Naive thymus-derived CD8-positive, alpha-beta T cell (primary cell): Measurements from ENCODE around the gene PRKAR1A. TPM values are rescaled to one million over a fixed set of nuclear protein-coding genes. Genes with fewer than 3 reads are reported as not detected.
A peak's percentile ranks its signal among the peaks of the same experiment; 100 is the strongest.
"Not testable (repeated sequence)": the region's sequence is repeated elsewhere in the genome, so short reads cannot be mapped to it uniquely, and the experiment has no call there.

Experiments
- ATAC-seq, 2 donors: fragments of 150-1000 bp; cut with Tn5 transposase in 1 of 2; sonication (Bioruptor Pico), chemical (Tn5 transposase) in 1 of 2; 1 replicate in 1 of 2; 2 replicates in 1 of 2; pipeline ENCODE4 v1.10.0; 2021; ENCODE audit warnings: mild to moderate bottlenecking in 2 of 2, moderate library complexity in 2 of 2
- POLR2A ChIA-PET: fragments of 350-600 bp; sonication (Branson Sonifier 250); formaldehyde crosslinking; loops from one replicate; lab custom pipeline; 2021; ENCODE audit warnings: antibody characterized with exemption; lab: Charles Lee
- DNase-seq, 10 donors: peaks; one replicate each; pipeline versions ENCODE4 v3.0.0 to v3.0.0-alpha.2; 2020 to 2022
- H3K27ac Mint-ChIP-seq, 10 donors: one replicate each; pipeline ENCODE4 v1.8.0; 2020 to 2022; ENCODE audit warnings: mild to moderate bottlenecking in 10 of 10, mixed read lengths in 10 of 10, moderate library complexity in 4 of 10, inconsistent platforms in 1 of 10
- H3K27me3 Mint-ChIP-seq, 5 donors: one replicate each; pipeline ENCODE4 v1.8.0; 2021 to 2022; ENCODE audit warnings: mixed read lengths in 5 of 5
- H3K36me3 Mint-ChIP-seq, 3 donors: one replicate each; pipeline ENCODE4 v1.8.0; 2020 to 2022; ENCODE audit warnings: mixed read lengths in 3 of 3, mild to moderate bottlenecking in 2 of 3, inconsistent platforms in 1 of 3
- H3K4me1 Mint-ChIP-seq, 4 donors: one replicate each; pipeline ENCODE4 v1.8.0; 2021 to 2022; ENCODE audit warnings: mixed read lengths in 4 of 4
- H3K4me3 Mint-ChIP-seq, 10 donors: one replicate each; pipeline ENCODE4 v1.8.0; 2020 to 2022; ENCODE audit warnings: mild to moderate bottlenecking in 10 of 10, mixed read lengths in 10 of 10, moderate library complexity in 6 of 10, inconsistent platforms in 1 of 10
- H3K9me3 Mint-ChIP-seq, 9 donors: one replicate each; pipeline ENCODE4 v1.8.0; 2020 to 2022; ENCODE audit warnings: mixed read lengths in 9 of 9, mild to moderate bottlenecking in 3 of 9, inconsistent platforms in 1 of 9, moderate library complexity in 1 of 9
- polyA plus RNA-seq, 3 donors: library from polyadenylated mRNA; unstranded; fragments of 300-500 nt; fragmentation: Illumina TruSeq; gene quantifications; one replicate each; pipeline ENCODE4 v1.2.3, GENCODE V29; 2021
- total RNA-seq, 8 experiments: library from RNA in 2 of 8; stranded (reverse) in 2 of 8; gene quantifications; one replicate each; pipeline ENCODE4 v1.2.3 and lab custom pipeline; 2021 to 2026

The PRKAR1A gene
- total RNA-seq = 100 to 1,000 TPM; 145 to 157 TPM
- polyA plus RNA-seq = 100 to 1,000 TPM; 153 to 203 (median 175) TPM
- 88.6 to 222 (median 180) reads per million in 6 experiments for total RNA-seq (lab: John Stamatoyannopoulos, UW)

DNA sequence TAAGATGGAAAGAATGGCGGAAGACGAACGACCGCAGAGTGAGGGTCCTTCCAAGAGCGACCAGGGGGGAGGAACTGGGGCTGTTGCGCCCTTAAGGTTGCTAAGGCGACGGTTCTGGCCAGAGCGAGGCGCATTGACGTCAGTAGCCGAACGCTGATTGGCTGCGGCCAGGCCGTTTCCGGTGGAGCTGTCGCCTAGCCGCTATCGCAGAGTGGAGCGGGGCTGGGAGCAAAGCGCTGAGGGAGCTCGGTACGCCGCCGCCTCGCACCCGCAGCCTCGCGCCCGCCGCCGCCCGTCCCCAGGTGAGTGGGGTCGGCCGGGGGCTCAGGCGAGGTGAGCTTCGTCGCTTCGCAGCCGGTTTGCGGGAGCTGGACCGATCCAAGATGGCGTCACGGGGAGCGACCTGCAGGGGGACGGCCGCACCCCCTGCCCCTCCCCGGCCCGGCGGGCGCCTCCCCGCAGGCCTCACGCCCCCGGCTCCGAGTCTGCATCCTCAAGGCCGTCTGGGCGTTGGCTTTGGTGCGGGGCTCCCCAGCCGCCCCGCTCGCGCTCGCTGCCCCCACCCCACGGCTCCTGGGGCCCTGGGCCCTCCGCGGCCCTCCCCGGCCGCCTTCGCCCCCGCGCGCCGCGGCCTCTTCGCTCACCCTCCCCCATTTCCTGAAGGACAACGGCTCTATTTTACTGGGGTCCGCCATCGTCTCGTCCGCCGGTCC lies at the start of gene PRKAR1A:
TSS of gene PRKAR1A (plus strand) at position 184 of the 713 bp plus-strand sequence. CDS start 2,970 bp downstream, outside the sequence.
- H3K27ac Mint-ChIP-seq = peak within 1 kb of the TSS; percentile 98 to 100 (median 100)
- ATAC-seq (peak; percentile 79 to 86), DNase-seq (peak; percentile 88 to 98 (median 96))
- H3K27me3 Mint-ChIP-seq = peaks cover 0 to 2% (median 0%) of the 10 kb centered on the region in 5 donors
- peaks cover 38 to 66% (median 52%) of the 10 kb centered on the region in 4 donors for H3K4me1 Mint-ChIP-seq
- POLR2A ChIA-PET = interaction anchor here (0.8 to 1.2 kb wide), 5 partner anchors 25 to 1146 kb away, joined by 3 to 5 read pairs (median 3); partner anchors contain the start of genes ABCA5, ARSG, PSMD12 and SLC16A6
- H3K4me3 Mint-ChIP-seq = peak within 1 kb of the TSS; percentile 91 to 100 (median 98)
- no peaks in the 10 kb centered on the region for H3K9me3 Mint-ChIP-seq
- H3K36me3 Mint-ChIP-seq = peaks cover 4 to 23% (median 4%) of the 10 kb centered on the region in 3 donors

DNA sequence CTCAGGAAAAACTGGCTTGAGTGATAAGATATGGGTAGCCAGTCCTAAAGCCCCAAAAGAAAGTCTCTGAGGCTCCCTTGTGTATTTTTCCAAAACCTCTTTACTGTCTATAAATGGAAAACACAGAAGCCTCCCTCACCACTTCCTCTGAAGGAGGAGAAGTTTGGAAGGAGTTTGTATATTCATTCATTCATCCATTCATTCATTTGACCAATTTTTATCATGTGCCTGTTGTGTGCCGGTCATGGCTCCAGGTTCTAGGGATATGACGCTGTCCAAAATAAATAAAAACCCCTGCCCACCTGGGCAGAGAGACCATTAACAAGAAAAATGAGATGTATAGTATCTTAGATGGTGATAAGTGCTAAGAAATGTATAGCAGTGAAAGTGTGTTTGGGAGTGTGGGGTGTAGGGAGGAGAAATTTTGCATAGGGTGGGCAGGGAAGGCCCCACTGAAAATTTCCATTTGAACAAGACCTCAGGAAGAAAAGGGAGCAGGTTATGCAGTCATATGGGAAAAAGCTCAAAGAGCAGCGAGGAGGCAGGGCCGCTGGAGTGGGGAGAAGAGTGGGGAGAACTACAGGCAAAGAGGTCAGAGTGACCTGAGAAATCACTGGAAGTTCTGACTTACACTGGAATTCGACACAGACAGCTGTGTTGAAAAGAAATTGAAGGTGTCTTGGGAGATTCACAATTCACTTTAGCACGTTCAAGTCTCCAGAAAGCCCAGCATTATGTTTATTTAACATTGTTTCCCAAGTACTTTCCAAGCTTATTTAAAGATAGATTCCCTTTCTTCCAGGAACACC lies 48.8 kb upstream of the PRKAR1A start:
- H3K27ac Mint-ChIP-seq = peak overlapping the region in 2 of 10 donors; percentile 48 to 68
- ATAC-seq = no peak
- POLR2A ChIA-PET = interaction anchor here (0.6 to 1.1 kb wide), 2 partner anchors 21 to 172 kb away, joined by 3 to 4 read pairs; partner anchors contain the start of gene ARSG
- no peaks in the 10 kb centered on the region for H3K36me3 Mint-ChIP-seq
- no peaks in the 10 kb centered on the region for H3K9me3 Mint-ChIP-seq
- H3K4me3 Mint-ChIP-seq = no peak overlapping the region
- DNase-seq = no peak
- peaks cover 0 to 6% (median 0%) of the 10 kb centered on the region in 5 donors for H3K27me3 Mint-ChIP-seq
- peaks cover 12 to 46% (median 36%) of the 10 kb centered on the region in 4 donors for H3K4me1 Mint-ChIP-seq

DNA sequence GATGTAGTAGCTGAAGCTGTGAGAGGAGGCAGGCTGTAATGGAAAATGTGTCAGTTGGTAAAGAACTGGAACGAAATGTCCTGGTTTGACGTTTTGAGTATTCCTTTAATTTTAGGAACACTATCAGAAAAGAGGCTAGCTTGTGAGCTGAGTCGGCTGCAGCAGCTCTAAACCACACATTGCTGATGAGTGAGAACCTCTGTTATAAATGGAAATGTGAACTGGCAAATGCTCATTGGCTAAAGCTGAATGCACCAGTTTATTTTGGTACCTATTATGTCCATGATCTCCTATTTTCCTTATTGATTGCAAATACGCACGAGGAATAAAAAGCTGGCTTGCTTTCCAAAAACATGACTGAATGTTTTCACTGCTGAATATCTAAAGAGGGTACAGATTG lies 43.9 kb upstream of the PRKAR1A start:
- ATAC-seq (no peak), DNase-seq (no peak)
- H3K9me3 Mint-ChIP-seq = no peaks in the 10 kb centered on the region
- H3K4me3 Mint-ChIP-seq = no peak overlapping the region
- no peaks in the 10 kb centered on the region for H3K36me3 Mint-ChIP-seq
- H3K27me3 Mint-ChIP-seq = peaks cover 0 to 10% (median 0%) of the 10 kb centered on the region in 5 donors
- H3K4me1 Mint-ChIP-seq = peaks cover 0 to 4% (median 0%) of the 10 kb centered on the region in 4 donors
- POLR2A ChIA-PET = no interaction called here
- no peak overlapping the region for H3K27ac Mint-ChIP-seq

GRCh38 chr17:68468788-68469187 lies 43.4 kb upstream of the PRKAR1A start:
- no peaks in the 10 kb centered on the region for H3K9me3 Mint-ChIP-seq
- ATAC-seq = no peak

DNA sequence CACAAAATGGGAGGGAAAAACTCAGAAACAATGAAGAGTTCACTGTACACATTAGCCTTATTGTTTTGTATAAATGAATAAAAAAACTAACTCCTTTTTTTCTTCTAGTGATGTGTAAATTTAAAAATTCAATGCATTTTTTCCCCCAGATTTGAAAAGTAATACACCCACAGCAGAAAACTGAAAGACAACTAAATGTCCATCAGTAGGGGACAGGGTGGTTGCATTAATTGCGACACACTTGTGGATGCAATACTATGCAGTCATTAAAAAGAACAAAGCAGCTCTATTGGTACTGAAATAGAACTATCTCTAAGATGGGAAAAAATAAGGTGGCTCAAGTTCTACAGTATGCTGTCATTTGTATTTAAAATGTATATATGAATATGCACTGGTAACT lies 41.3 kb upstream of the PRKAR1A start:
- POLR2A ChIA-PET = no interaction called here
- Mint-ChIP-seq H3K9me3 (no peaks in the 10 kb centered on the region), H3K27me3 (peaks cover 0 to 10% (median 0%) of the 10 kb centered on the region in 5 donors), H3K27ac (no peak overlapping the region), H3K4me1 (peaks cover 0 to 1% (median 0%) of the 10 kb centered on the region in 4 donors), H3K36me3 (no peaks in the 10 kb centered on the region), H3K4me3 (no peak overlapping the region)
- ATAC-seq (no peak), DNase-seq (no peak)

More at GRCh38 chr17:68468788-68469187, 43.4 kb upstream of the PRKAR1A start:
- Mint-ChIP-seq H3K27me3 (peaks cover 0 to 10% (median 0%) of the 10 kb centered on the region in 5 donors), H3K36me3 (no peaks in the 10 kb centered on the region), H3K4me3 (no peak overlapping the region), H3K27ac (no peak overlapping the region), H3K4me1 (peaks cover 0 to 4% (median 0%) of the 10 kb centered on the region in 4 donors)
- no peak for DNase-seq
- POLR2A ChIA-PET = no interaction called here

GRCh38 chr17:68480885-68481284 lies 31.3 kb upstream of the PRKAR1A start:
- DNase-seq (no peak), ATAC-seq (no peak)
- POLR2A ChIA-PET = no interaction called here
- peaks cover 0 to 4% (median 0%) of the 10 kb centered on the region in 9 donors for H3K9me3 Mint-ChIP-seq
- H3K27ac Mint-ChIP-seq = no peak overlapping the region
- H3K4me3 Mint-ChIP-seq = no peak overlapping the region
- peaks cover 0 to 3% (median 0%) of the 10 kb centered on the region in 4 donors for H3K4me1 Mint-ChIP-seq
- peaks cover 0 to 21% (median 6%) of the 10 kb centered on the region in 5 donors for H3K27me3 Mint-ChIP-seq
- H3K36me3 Mint-ChIP-seq = peaks cover 0 to 10% (median 7%) of the 10 kb centered on the region in 3 donors

DNA sequence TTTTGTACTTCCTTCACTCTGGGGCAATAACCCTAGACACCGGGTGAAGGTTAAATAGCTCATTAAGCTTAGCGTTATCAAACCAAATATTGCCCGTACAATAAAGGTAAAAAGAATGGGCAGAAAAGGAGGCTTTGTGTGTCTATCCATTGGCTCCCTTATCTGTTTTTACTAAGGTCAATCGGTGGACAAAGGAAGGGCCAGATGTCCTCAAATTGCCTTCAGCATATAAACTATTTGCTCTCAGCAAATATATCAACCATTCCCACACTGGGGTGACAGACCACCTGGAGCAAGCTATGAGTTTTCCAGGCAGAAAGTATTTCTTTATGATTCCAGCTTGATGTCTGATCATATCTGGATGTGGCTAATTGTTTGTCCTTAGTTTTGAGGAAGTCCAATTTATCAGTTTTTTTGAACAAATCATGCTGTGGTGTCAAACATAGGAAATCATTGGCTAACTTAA lies 29.6 kb upstream of the PRKAR1A start:
- Mint-ChIP-seq H3K4me1 (peaks cover 0 to 16% (median 6%) of the 10 kb centered on the region in 4 donors), H3K27me3 (peaks cover 2 to 31% (median 8%) of the 10 kb centered on the region in 5 donors), H3K4me3 (no peak overlapping the region), H3K9me3 (peaks cover 0 to 4% (median 0%) of the 10 kb centered on the region in 9 donors), H3K36me3 (peaks cover 0 to 10% (median 7%) of the 10 kb centered on the region in 3 donors), H3K27ac (no peak overlapping the region)
- POLR2A ChIA-PET = interaction anchor here (0.6 kb wide), 1 partner anchor 301 kb away, joined by 7 read pairs; no protein-coding TSS in a partner anchor
- no peak for DNase-seq
- ATAC-seq = no peak

GRCh38 chr17:68484458-68484857 lies 27.8 kb upstream of the PRKAR1A start:
- no peak overlapping the region for H3K4me3 Mint-ChIP-seq
- no peak overlapping the region for H3K27ac Mint-ChIP-seq
- peaks cover 0 to 3% (median 0%) of the 10 kb centered on the region in 9 donors for H3K9me3 Mint-ChIP-seq
- H3K27me3 Mint-ChIP-seq = peaks cover 2 to 31% (median 8%) of the 10 kb centered on the region in 5 donors
- no peak for ATAC-seq
- peaks cover 0 to 6% (median 4%) of the 10 kb centered on the region in 3 donors for H3K36me3 Mint-ChIP-seq
- POLR2A ChIA-PET = no interaction called here
- H3K4me1 Mint-ChIP-seq = peaks cover 5 to 23% (median 15%) of the 10 kb centered on the region in 4 donors
- DNase-seq = no peak

DNA sequence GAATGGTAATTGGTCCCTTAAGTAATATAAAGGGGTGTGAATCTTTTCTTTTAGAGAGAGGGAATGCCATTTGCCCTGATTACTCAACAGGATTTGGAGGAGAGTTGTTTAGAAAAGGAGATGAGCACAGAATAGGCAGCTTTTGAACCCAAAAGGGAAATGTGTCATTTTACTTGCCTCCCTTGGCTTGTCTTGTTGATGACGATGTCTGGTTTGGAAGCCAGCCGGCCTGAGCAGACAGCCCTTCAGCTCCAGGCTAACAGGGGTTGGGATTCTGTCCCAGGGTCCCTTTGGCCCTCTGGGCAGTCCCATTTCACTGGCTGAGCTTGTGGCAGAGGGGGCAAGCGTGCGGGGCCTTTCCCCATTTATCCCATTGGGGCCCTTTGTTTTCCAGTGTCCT lies 22.3 kb upstream of the PRKAR1A start:
- Mint-ChIP-seq H3K4me1 (peaks cover 5 to 39% (median 15%) of the 10 kb centered on the region in 4 donors), H3K9me3 (no peaks in the 10 kb centered on the region), H3K36me3 (no peaks in the 10 kb centered on the region), H3K27ac (no peak overlapping the region), H3K27me3 (peaks cover 0 to 20% (median 7%) of the 10 kb centered on the region in 5 donors), H3K4me3 (no peak overlapping the region)
- ATAC-seq (no peak), DNase-seq (no peak)
- POLR2A ChIA-PET = no interaction called here

- Mint-ChIP-seq H3K27ac (peak overlapping the region in 2 of 10 donors; percentile 48 to 51), H3K27me3 (peaks cover 0 to 3% (median 0%) of the 10 kb centered on the region in 5 donors), H3K9me3 (no peaks in the 10 kb centered on the region), H3K4me1 (peaks cover 6 to 36% (median 15%) of the 10 kb centered on the region in 4 donors), H3K36me3 (no peaks in the 10 kb centered on the region), H3K4me3 (no peak overlapping the region)
- ATAC-seq (no peak), DNase-seq (no peak)
- POLR2A ChIA-PET = no interaction called here
Measured at GRCh38 chr17:68491381-68492231, 20.6 kb upstream of the PRKAR1A start.

DNA sequence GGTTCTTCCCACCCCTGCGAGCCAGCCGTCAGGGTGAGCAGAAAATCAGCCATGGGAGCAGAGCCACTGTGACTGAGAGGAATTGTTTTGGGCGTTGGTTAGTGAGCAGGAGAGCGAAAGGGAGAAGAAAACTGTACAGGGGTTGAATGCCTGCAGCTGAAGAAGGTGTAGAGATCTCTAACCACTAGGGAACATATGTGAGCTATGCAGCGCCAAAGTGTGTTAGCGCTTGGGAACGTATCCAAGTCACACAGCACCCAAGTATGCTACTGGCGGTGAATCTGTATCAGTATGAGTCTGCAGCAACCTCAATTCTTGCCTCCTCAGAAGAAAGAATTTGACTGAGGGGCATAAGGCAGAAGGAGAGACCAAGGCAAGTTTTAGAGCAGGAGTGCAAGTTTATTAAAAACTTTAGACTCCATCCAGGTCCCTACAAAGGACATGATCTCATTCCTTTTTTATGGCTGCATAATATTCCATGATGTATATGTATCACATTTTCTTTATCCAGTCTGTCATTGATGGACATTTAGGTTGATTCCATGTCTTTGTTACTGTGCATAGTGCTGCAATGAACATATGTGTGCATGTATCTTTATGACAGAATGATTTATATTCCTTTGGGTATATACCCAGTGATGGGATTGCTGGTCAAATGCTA lies 19.7 kb upstream of the PRKAR1A start:
- H3K4me1 Mint-ChIP-seq = peaks cover 6 to 32% (median 11%) of the 10 kb centered on the region in 4 donors
- POLR2A ChIA-PET, H3K4me3 Mint-ChIP-seq, DNase-seq, H3K27me3 Mint-ChIP-seq, H3K9me3 Mint-ChIP-seq, H3K27ac Mint-ChIP-seq, H3K36me3 Mint-ChIP-seq, ATAC-seq: not testable (repeated sequence)
